ENCODE measurements around the gene PPP1R12B.

Gene PPP1R12B, protein sequence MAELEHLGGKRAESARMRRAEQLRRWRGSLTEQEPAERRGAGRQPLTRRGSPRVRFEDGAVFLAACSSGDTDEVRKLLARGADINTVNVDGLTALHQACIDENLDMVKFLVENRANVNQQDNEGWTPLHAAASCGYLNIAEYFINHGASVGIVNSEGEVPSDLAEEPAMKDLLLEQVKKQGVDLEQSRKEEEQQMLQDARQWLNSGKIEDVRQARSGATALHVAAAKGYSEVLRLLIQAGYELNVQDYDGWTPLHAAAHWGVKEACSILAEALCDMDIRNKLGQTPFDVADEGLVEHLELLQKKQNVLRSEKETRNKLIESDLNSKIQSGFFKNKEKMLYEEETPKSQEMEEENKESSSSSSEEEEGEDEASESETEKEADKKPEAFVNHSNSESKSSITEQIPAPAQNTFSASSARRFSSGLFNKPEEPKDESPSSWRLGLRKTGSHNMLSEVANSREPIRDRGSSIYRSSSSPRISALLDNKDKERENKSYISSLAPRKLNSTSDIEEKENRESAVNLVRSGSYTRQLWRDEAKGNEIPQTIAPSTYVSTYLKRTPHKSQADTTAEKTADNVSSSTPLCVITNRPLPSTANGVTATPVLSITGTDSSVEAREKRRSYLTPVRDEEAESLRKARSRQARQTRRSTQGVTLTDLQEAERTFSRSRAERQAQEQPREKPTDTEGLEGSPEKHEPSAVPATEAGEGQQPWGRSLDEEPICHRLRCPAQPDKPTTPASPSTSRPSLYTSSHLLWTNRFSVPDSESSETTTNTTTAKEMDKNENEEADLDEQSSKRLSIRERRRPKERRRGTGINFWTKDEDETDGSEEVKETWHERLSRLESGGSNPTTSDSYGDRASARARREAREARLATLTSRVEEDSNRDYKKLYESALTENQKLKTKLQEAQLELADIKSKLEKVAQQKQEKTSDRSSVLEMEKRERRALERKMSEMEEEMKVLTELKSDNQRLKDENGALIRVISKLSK

DNA sequence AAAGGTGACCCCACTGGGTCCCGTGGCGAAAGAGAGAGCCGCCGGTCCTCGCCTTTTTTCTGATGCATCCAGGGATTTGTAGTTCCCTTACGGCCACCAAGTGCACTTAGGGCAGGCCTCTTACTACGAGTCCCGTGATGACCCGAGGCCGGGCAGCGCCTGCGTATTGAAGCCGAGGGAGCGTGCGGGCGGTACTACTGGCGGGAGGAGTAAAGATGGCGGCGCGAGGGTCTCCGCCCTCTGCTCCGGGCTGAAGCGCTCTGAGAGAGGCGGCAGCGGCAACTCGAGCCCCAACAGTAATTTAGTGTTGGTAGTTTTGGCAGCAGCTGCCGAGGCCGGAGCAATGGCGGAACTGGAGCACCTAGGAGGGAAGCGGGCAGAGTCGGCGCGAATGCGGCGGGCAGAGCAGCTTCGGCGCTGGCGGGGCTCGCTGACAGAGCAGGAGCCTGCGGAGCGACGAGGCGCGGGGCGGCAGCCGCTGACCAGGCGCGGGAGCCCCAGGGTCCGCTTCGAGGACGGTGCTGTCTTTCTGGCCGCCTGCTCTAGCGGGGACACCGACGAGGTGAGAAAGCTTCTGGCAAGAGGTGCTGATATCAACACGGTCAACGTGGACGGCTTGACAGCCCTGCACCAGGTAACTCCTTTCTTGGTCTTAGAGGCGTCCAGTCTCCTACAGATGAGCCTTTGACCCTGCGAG lies at the start of gene PPP1R12B:
Gene PPP1R12B (plus strand): TSS at position 191 of the 697 bp plus-strand sequence. CDS start 153 bp downstream, at position 344.
- no peaks in the 10 kb centered on the region for H3K27me3 ChIP-seq (ENCODE audit: insufficient read depth, low read length)
- peak within 1 kb of the TSS; percentile 70 for H3K4me3 ChIP-seq (ENCODE audit: low read length)
- H3K9me3 ChIP-seq (ENCODE audit: low read length): no peaks in the 10 kb centered on the region
- H3K4me1 ChIP-seq (ENCODE audit: insufficient read depth, low read length): peaks cover 15% of the 10 kb centered on the region
- peak within 1 kb of the TSS; percentile 49 for H2AFZ ChIP-seq (ENCODE audit: low read depth, low read length)
- no peaks in the 10 kb centered on the region for H3K36me3 ChIP-seq (ENCODE audit: insufficient read depth, low read length)

DNA sequence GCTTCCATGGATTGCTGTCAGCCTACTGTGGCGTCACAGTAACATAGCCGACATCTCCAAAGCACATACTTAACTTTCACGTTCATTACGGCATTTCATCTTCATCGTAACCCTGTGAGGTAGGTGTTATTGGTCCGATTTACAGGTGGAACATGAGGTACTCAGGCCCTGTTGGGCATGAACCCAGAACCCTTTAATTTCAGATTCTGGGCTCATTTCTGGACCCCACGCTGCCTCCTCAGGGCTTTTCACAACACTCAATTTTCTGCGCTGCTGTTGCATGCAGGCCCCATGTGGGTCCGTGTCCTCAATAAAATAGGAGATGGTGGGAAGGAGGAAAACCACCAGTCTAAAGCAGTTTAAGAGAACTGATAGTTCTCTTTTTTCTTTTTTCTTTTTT lies 46.3 kb upstream of the PPP1R12B start:
- H2AFZ ChIP-seq (ENCODE audit: low read depth, low read length): no peak overlapping the region
- no peaks in the 10 kb centered on the region for H3K4me1 ChIP-seq (ENCODE audit: insufficient read depth, low read length)
- H3K4me3 ChIP-seq (ENCODE audit: low read length): no peak overlapping the region
- peaks cover 36% of the 10 kb centered on the region for H3K27me3 ChIP-seq (ENCODE audit: insufficient read depth, low read length)
- H3K36me3 ChIP-seq (ENCODE audit: insufficient read depth, low read length): no peaks in the 10 kb centered on the region
- no peaks in the 10 kb centered on the region for H3K9me3 ChIP-seq (ENCODE audit: low read length)

DNA sequence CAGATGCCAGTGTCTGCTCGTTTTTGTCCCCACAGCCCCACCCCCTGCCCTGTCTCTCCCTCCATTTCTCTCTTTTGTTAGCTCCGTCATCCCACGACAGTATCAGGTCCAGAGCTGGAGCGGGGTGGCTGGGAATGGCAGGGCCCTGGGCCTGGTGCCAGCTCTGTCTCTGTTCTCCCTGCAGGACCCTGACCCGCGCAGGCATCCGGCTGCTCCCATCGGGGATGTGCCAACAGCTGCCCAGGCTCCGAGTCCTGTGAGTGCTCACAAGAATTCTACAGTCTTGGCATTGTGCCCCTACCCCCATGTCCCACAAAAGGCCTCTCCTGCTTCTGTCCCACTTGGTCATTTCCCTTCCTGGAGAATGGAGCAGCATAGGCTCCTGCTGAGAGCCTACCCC lies 44.1 kb upstream of the PPP1R12B start:
- Histone ChIP-seq H3K27me3 (ENCODE audit: insufficient read depth, low read length) (peaks cover 40% of the 10 kb centered on the region), H2AFZ (ENCODE audit: low read depth, low read length) (no peak overlapping the region), H3K9me3 (ENCODE audit: low read length) (no peaks in the 10 kb centered on the region), H3K4me1 (ENCODE audit: insufficient read depth, low read length) (no peaks in the 10 kb centered on the region), H3K4me3 (ENCODE audit: low read length) (no peak overlapping the region), H3K36me3 (ENCODE audit: insufficient read depth, low read length) (no peaks in the 10 kb centered on the region)

DNA sequence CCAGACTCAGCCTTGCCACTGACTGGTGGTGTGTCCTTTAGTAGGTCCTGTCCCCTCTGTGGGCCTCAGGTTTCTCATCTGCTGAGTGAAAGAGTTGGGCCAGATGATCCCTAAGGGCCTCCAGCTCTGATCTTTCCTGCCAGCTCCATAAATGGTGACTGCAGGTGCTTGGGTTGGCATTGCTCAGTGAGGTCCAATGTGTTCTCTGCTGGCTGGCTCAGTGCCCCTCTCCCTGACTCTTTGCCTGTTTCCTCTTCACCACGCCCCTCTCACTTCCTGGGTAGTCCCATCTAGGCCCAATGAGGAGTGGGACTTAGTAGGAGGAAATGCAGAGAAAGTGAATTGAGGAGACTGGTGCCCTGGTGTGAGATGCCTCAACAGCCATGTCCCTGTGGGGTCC lies 43.3 kb upstream of the PPP1R12B start:
- Histone ChIP-seq H3K4me3 (ENCODE audit: low read length) (no peak overlapping the region), H2AFZ (ENCODE audit: low read depth, low read length) (no peak overlapping the region), H3K4me1 (ENCODE audit: insufficient read depth, low read length) (no peaks in the 10 kb centered on the region), H3K36me3 (ENCODE audit: insufficient read depth, low read length) (no peaks in the 10 kb centered on the region), H3K27me3 (ENCODE audit: insufficient read depth, low read length) (peaks cover 40% of the 10 kb centered on the region), H3K9me3 (ENCODE audit: low read length) (no peaks in the 10 kb centered on the region)

DNA sequence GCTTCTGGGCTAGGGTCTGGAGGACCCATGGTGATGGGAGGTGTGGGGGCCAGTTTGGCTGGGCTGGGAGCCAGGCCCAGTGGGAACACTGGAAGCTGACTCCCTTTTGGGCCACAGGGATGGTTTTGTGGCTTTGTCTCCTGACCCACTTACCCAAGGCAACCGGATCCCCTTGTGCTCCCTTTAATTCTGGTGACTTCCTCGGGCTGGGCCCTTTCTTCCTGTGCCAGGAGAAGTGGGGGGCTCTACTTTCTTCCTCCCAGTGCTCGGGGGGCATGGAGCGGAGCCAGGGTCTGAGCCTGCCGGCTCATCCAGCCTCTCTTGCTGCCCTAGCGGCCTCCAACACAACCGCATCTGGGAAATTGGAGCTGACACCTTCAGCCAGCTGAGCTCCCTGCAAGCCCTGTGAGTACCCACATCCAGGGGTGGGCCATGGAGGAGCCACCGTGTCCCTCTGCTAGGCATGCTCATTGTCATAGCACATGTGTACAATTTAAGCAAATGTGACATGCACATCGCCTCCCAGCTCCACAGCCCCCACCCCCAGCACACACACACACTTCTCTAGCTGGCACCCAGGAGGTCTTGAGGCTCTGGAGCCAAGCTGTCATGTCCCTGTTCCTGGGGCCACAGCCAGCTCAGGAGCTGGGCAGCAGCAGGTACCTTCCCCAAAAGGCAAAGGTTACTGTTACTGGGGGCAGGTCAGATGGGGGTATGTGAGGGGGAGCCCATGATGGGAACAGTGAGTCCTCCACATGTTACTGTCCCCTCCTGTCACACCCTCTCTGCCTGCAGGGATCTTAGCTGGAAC lies 41.8 kb upstream of the PPP1R12B start:
- Histone ChIP-seq H3K4me1 (ENCODE audit: insufficient read depth, low read length) (no peaks in the 10 kb centered on the region), H3K9me3 (ENCODE audit: low read length) (no peaks in the 10 kb centered on the region), H3K27me3 (ENCODE audit: insufficient read depth, low read length) (peaks cover 32% of the 10 kb centered on the region), H3K4me3 (ENCODE audit: low read length) (no peak overlapping the region), H3K36me3 (ENCODE audit: insufficient read depth, low read length) (no peaks in the 10 kb centered on the region), H2AFZ (ENCODE audit: low read depth, low read length) (no peak overlapping the region)

DNA sequence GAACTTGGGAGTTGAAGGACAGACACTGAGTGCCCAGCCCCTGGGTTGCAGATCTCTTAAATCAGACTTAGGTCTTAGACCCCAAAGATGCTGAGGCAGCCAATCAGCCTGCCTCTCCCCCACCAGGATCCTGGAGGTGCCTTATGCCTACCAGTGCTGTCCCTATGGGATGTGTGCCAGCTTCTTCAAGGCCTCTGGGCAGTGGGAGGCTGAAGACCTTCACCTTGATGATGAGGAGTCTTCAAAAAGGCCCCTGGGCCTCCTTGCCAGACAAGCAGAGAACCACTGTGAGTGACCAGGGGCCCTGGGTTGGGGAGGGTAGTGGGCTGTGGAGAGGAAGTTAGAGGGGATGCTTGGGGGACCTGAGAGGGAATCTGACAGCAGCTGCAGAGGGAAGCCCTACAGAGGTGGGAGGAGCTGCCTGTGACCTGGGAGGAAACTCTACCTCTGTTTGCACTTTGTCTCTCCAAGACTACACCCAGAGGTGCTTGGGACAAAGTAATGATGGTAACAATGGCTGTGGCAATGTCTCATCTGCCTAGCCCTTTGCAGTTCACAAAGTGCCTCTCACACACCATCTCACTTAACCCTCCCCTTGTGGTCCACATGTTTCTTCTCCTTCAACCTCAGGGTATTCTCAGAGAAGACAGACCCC lies 38.3 kb upstream of the PPP1R12B start:
- Histone ChIP-seq H3K4me1 (ENCODE audit: insufficient read depth, low read length) (no peaks in the 10 kb centered on the region), H3K9me3 (ENCODE audit: low read length) (no peaks in the 10 kb centered on the region), H3K27me3 (ENCODE audit: insufficient read depth, low read length) (peaks cover 28% of the 10 kb centered on the region), H2AFZ (ENCODE audit: low read depth, low read length) (no peak overlapping the region), H3K4me3 (ENCODE audit: low read length) (no peak overlapping the region), H3K36me3 (ENCODE audit: insufficient read depth, low read length) (no peaks in the 10 kb centered on the region)

DNA sequence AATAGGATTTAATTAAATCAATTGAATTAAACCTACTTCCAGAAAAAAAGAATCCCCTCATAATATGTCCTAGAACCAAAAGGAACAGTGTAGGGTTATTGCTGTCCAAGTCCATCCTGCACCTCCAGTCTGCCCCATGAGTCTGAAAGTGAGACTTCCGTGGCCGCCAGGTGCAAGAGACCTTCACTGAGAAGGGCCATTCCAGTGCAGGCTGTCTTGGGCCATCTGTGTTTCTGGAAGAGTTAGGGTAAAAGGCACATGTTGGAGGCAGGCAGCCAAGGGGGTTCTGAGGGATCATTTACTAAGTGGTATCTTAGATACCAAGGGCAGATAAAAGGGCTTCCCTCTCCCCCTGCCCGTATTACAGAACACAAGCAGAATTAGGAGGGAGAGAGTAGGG lies 37.8 kb upstream of the PPP1R12B start:
- Histone ChIP-seq H3K36me3 (ENCODE audit: insufficient read depth, low read length) (no peaks in the 10 kb centered on the region), H3K27me3 (ENCODE audit: insufficient read depth, low read length) (peaks cover 23% of the 10 kb centered on the region), H3K9me3 (ENCODE audit: low read length) (no peaks in the 10 kb centered on the region), H2AFZ (ENCODE audit: low read depth, low read length) (no peak overlapping the region), H3K4me3 (ENCODE audit: low read length) (no peak overlapping the region), H3K4me1 (ENCODE audit: insufficient read depth, low read length) (no peaks in the 10 kb centered on the region)

DNA sequence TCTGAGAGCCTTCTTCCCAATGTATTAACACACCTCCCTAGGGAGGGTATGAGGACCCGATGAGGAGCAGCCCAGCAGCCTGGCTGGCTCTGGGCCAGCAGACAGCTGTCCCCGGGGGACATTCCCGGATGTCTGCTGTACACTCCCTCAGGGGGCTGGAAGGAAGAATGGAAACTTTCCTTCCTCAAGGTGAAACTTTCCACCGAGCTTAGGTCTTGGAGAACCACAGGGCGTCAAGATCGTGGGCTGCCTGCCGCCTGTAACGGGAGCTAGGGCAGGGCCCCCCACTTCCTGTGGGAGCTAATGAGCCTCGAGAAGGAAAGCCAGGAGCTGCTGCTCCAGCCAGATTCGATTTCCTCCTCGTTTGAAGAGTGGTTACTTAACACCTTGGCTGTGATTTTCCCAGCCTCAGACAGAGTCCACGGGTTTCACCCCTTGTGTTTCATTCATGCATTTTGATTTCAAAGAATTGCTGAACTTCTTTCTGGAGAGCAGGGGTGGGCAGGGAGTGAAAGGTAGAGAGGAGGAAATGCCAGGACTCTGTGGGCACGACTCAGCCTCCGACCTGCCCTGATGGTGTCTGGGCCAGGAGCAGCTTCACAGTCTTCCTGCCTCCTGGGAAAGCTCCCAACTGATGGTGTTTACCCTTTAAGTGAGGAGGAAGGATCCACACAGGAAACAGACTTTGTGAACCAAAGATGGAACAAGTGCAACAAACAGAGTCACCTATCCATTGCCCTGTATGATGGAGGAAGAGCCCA lies 36.4 kb upstream of the PPP1R12B start:
- Histone ChIP-seq H3K27me3 (ENCODE audit: insufficient read depth, low read length) (peaks cover 17% of the 10 kb centered on the region), H3K4me1 (ENCODE audit: insufficient read depth, low read length) (no peaks in the 10 kb centered on the region), H3K9me3 (ENCODE audit: low read length) (no peaks in the 10 kb centered on the region), H3K36me3 (ENCODE audit: insufficient read depth, low read length) (no peaks in the 10 kb centered on the region), H2AFZ (ENCODE audit: low read depth, low read length) (no peak overlapping the region), H3K4me3 (ENCODE audit: low read length) (no peak overlapping the region)

DNA sequence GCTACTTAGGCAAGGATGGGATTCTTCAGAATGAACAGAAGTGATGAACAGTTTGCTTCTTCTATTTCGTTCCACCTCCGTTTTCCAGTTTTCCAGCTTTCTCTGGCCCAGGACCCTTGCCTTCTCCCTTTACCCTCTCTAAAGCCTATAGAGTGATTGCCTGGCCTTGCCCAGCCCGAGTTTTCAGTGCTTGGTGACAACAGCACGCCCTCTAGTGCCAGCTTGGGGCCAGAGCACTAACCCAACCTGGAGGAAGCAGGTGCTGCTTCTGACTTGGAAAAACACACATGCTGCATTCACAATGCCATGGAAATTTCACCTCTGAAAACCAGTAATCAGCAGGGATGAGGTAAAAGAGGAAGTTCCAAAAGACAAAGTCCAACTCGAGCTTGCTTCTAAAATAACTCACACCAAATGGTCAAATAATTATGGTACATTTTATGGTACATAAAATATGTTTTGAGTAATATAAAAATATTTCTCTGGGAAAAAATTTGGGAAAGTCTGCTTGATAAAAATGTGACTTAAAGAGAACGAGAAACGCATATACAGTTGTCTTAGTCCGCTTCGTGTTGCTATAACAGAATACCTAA lies 32.8 kb upstream of the PPP1R12B start:
- H3K36me3 ChIP-seq (ENCODE audit: insufficient read depth, low read length): no peaks in the 10 kb centered on the region
- no peaks in the 10 kb centered on the region for H3K9me3 ChIP-seq (ENCODE audit: low read length)
- no peak overlapping the region for H2AFZ ChIP-seq (ENCODE audit: low read depth, low read length)
- H3K4me1 ChIP-seq (ENCODE audit: insufficient read depth, low read length): no peaks in the 10 kb centered on the region
- H3K27me3 ChIP-seq (ENCODE audit: insufficient read depth, low read length): peaks cover 10% of the 10 kb centered on the region
- no peak overlapping the region for H3K4me3 ChIP-seq (ENCODE audit: low read length)

DNA sequence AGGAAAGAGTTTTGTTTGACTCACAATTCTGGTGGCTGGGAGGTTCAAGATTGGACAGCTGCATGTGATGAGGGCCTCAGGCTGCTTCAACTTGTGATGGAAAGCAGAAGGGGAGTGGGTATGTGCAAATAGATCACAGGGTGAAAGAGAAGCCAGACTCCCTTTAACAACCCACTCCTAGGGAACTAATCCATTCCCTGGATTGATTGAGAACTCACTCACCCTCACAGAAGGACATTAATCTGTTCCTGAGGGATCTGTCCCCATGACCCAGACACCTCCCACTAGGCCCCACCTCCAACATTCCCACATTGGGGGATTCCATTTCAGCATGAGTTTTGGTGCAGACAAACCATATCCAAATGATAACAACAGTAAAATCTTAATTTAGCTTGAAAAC lies 32.3 kb upstream of the PPP1R12B start:
- Histone ChIP-seq H3K4me1 (ENCODE audit: insufficient read depth, low read length) (no peaks in the 10 kb centered on the region), H3K4me3 (ENCODE audit: low read length) (no peak overlapping the region), H3K9me3 (ENCODE audit: low read length) (no peaks in the 10 kb centered on the region), H2AFZ (ENCODE audit: low read depth, low read length) (no peak overlapping the region), H3K27me3 (ENCODE audit: insufficient read depth, low read length) (peaks cover 10% of the 10 kb centered on the region), H3K36me3 (ENCODE audit: insufficient read depth, low read length) (no peaks in the 10 kb centered on the region)

Measured in neuron (in vitro differentiated cells).